Measurements from ENCODE around the gene STAC3.
A peak's percentile ranks its signal among the peaks of the same experiment; 100 is the strongest.

STAC3 gene

DNA sequence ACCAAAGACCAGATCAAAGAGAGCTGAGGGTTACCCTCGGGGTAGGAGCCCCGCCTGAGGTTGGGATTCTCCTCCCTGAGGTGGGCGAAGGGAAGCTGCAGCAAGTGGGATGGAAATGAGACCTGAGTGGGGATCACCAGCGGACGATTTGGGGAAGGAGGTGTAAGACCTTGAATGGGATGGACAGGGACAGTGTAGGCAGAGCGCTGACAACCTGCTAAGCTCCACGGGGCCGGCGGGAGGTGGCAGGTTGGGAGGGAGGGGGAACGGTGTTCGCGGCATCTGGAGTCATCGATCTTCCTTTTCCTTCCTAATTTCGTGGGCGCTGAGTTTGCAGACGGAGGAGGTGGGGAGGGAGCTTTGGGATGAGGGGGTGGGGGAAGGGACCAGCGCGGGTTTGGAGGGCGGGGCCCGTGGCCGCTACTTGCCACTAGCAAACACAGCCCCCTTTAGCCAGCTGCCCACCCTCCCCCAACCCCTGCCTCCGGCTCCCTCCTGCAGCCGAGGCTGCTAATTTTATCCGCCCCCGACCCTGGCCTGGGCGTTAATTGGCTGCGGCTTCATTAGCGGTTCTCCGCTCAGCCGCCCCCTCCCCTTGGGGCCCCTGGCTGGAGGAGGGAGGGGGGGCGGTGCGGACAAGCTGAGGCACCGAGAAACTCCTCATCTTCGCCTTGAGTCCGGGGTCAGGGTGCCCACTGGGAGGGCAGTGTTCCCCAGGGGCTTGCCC, 24.2 kb downstream of the STAC3 start:
- H3K27me3 ChIP-seq (ENCODE audit: low read length) = no peaks in the 10 kb centered on the region
- peak overlapping the region; percentile 40 for H3K9ac ChIP-seq (ENCODE audit: low read length)
- H3K4me2 ChIP-seq (ENCODE audit: low read depth, low read length, poor library complexity, severe bottlenecking) = peak overlapping the region; percentile 49
- no peaks in the 10 kb centered on the region for H3K9me3 ChIP-seq (ENCODE audit: insufficient read depth, low read length)
- no peaks in the 10 kb centered on the region for H3K9me2 ChIP-seq (replicated peaks; ENCODE audit: insufficient read depth, low read length)
- TF ChIP-seq EZH2phosphoT487 (conservative IDR thresholded peaks at IDR 0.05; ENCODE audit: low read length) = no peak
- no peak for TF ChIP-seq CTCF (IDR thresholded peaks at IDR 0.05; ENCODE audit: insufficient read depth, low read length, poor library complexity, severe bottlenecking)
- no peaks in the 10 kb centered on the region; the same call in 1 of the 2 replicates for H4K20me1 ChIP-seq (ENCODE audit: low read depth, low read length)
- peak overlapping the region; percentile 26 for H3K4me3 ChIP-seq (ENCODE audit: insufficient read depth, low read length, poor library complexity, severe bottlenecking)
- peaks cover 23% of the 10 kb centered on the region for H3K79me2 ChIP-seq (ENCODE audit: insufficient read depth, low read length)
- peak overlapping the region; percentile 90 for H3K27ac ChIP-seq (ENCODE audit: low read depth, low read length)
- no peak overlapping the region for H2AFZ ChIP-seq (ENCODE audit: low read depth, low read length, severe bottlenecking)
- peaks cover 8% of the 10 kb centered on the region for H3K36me3 ChIP-seq (ENCODE audit: low read length)
- H3F3A ChIP-seq (ENCODE audit: insufficient read depth) = peaks cover 34% of the 10 kb centered on the region

DNA sequence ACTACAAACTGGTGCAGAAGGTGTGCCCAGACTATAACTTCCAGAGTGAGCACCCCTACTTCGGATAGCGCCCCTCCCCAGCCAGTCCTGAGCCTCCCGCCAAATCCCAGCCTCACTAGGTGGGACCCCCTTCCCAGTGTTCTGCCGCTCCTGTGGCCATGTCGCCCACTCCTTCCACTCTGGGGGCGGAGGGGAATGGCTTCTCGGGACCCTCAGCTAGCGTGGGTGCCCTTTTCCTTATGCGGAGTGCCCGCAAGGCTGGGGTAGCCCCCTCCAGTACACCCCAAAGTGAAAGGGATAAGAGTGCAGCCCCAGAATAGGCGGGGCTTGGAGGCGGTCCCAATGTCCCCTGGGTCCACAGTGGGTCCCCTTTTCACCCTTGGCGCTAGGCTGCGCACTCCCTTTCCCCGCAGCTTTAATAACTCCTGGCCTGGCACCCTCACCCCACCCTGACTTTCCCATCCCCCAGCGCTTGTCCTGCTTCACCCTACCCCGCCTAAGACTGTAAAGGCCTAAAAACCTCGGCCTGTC, 25.2 kb downstream of the STAC3 start:
- Histone ChIP-seq H3K79me2 (ENCODE audit: insufficient read depth, low read length) (peaks cover 13% of the 10 kb centered on the region), H3K4me2 (ENCODE audit: low read depth, low read length, poor library complexity, severe bottlenecking) (peak overlapping the region; percentile 49), H4K20me1 (ENCODE audit: low read depth, low read length) (no peaks in the 10 kb centered on the region; the same call in 1 of the 2 replicates), H2AFZ (ENCODE audit: low read depth, low read length, severe bottlenecking) (no peak overlapping the region), H3K9ac (ENCODE audit: low read length) (peak overlapping the region; percentile 40), H3K27ac (ENCODE audit: low read depth, low read length) (peak overlapping the region; percentile 90), H3K4me3 (ENCODE audit: insufficient read depth, low read length, poor library complexity, severe bottlenecking) (no peak overlapping the region), H3K9me2 (replicated peaks; ENCODE audit: insufficient read depth, low read length) (no peaks in the 10 kb centered on the region), H3K9me3 (ENCODE audit: insufficient read depth, low read length) (no peaks in the 10 kb centered on the region), H3F3A (ENCODE audit: insufficient read depth) (peaks cover 34% of the 10 kb centered on the region), H3K36me3 (ENCODE audit: low read length) (peaks cover 2% of the 10 kb centered on the region; the same call in 1 of the 2 replicates), H3K27me3 (ENCODE audit: low read length) (no peaks in the 10 kb centered on the region)
- TF ChIP-seq CTCF (IDR thresholded peaks at IDR 0.05; ENCODE audit: insufficient read depth, low read length, poor library complexity, severe bottlenecking) (no peak), EZH2phosphoT487 (conservative IDR thresholded peaks at IDR 0.05; ENCODE audit: low read length) (no peak)

- no peaks in the 10 kb centered on the region for H3K9me2 ChIP-seq (replicated peaks; ENCODE audit: insufficient read depth, low read length)
- peak overlapping the region; percentile 90 for H3K27ac ChIP-seq (ENCODE audit: low read depth, low read length)
- TF ChIP-seq EZH2phosphoT487 (conservative IDR thresholded peaks at IDR 0.05; ENCODE audit: low read length) (no peak), CTCF (IDR thresholded peaks at IDR 0.05; ENCODE audit: insufficient read depth, low read length, poor library complexity, severe bottlenecking) (peak; percentile 59)
- H3K79me2 ChIP-seq (ENCODE audit: insufficient read depth, low read length) = peaks cover 7% of the 10 kb centered on the region
- no peak overlapping the region for H2AFZ ChIP-seq (ENCODE audit: low read depth, low read length, severe bottlenecking)
- H3K4me2 ChIP-seq (ENCODE audit: low read depth, low read length, poor library complexity, severe bottlenecking) = peak overlapping the region; percentile 49
- no peaks in the 10 kb centered on the region for H3K27me3 ChIP-seq (ENCODE audit: low read length)
- no peaks in the 10 kb centered on the region for H3K36me3 ChIP-seq (ENCODE audit: low read length)
- no peak overlapping the region for H3K4me3 ChIP-seq (ENCODE audit: insufficient read depth, low read length, poor library complexity, severe bottlenecking)
- no peaks in the 10 kb centered on the region for H4K20me1 ChIP-seq (ENCODE audit: low read depth, low read length)
- peak overlapping the region; percentile 40; the same call in 1 of the 2 replicates for H3K9ac ChIP-seq (ENCODE audit: low read length)
- no peaks in the 10 kb centered on the region for H3K9me3 ChIP-seq (ENCODE audit: insufficient read depth, low read length)
- peaks cover 34% of the 10 kb centered on the region for H3F3A ChIP-seq (ENCODE audit: insufficient read depth)
Observed at GRCh38 chr12:57224973-57225679, 25.9 kb downstream of the STAC3 start.

All from SU-DHL-6 (cell line).